ENCODE measurements around the gene UBL4B. TPM values are rescaled to one million over a fixed set of nuclear protein-coding genes. Genes with fewer than 3 reads are reported as not detected.
"Not testable (repeated sequence)": the region's sequence is repeated elsewhere in the genome, so short reads cannot be mapped to it uniquely, and the experiment has no call there.

The UBL4B gene
- total RNA-seq, 2 experiments from 2014 or later: not detected

DNA sequence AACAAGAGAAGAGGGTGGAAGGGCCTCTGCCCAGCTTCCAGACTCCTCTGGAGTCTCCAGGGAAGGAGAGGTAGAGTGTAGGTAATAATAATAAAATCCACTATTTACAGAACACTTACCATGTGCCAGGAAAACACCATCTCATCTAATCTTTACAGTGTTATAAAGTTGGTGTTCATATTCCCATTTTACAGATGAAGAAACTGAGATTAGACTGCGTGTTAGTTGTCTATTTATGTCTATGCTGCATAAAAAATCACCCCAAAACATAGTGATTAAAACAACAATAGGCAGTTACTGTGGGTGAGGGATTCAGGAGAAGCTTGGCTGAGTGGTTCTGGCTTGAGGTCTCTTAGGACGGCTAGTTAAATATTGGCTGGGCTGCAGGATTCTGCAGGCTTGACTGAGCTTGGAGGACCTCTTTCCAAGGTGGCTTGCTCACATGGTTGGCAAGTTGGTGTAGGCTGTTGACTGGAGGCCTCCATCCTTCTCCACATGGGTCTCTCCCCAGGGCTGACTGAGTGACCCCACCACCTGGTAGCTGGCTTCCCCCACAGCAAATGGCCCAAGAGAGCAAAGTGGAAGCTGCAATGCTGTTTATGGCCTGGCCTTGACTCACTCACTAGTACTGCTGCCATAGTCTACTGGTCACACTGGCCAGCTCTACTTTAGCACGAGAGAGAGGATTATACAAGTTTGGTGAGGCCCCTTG, 35.3 kb upstream of the UBL4B start:
- intact Hi-C loops (cut with micrococcal nuclease): no loop called here
- ChIA-PET CTCF (interaction anchor here (1.1 to 4.6 kb wide), 9 partner anchors 8 to 103 kb away, joined by 3 to 22 read pairs (median 5); no protein-coding TSS in a partner anchor), POLR2A (no interaction called here)
- H3K27ac Mint-ChIP-seq: no peak overlapping the region
- no peaks in the 10 kb centered on the region for H3K4me1 Mint-ChIP-seq (ENCODE audit: low read depth)
- ATAC-seq (no peak), DNase-seq (no peak)
- no peak overlapping the region for H3K4me3 Mint-ChIP-seq
- H3K9me3 Mint-ChIP-seq: no peaks in the 10 kb centered on the region
- peaks cover 19% of the 10 kb centered on the region for H3K27me3 Mint-ChIP-seq
- H3K36me3 Mint-ChIP-seq (ENCODE audit: low read depth): no peaks in the 10 kb centered on the region
- TF ChIP-seq, protein P1, sequence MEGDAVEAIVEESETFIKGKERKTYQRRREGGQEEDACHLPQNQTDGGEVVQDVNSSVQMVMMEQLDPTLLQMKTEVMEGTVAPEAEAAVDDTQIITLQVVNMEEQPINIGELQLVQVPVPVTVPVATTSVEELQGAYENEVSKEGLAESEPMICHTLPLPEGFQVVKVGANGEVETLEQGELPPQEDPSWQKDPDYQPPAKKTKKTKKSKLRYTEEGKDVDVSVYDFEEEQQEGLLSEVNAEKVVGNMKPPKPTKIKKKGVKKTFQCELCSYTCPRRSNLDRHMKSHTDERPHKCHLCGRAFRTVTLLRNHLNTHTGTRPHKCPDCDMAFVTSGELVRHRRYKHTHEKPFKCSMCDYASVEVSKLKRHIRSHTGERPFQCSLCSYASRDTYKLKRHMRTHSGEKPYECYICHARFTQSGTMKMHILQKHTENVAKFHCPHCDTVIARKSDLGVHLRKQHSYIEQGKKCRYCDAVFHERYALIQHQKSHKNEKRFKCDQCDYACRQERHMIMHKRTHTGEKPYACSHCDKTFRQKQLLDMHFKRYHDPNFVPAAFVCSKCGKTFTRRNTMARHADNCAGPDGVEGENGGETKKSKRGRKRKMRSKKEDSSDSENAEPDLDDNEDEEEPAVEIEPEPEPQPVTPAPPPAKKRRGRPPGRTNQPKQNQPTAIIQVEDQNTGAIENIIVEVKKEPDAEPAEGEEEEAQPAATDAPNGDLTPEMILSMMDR (IDR thresholded peaks at IDR 0.05): no peak

DNA sequence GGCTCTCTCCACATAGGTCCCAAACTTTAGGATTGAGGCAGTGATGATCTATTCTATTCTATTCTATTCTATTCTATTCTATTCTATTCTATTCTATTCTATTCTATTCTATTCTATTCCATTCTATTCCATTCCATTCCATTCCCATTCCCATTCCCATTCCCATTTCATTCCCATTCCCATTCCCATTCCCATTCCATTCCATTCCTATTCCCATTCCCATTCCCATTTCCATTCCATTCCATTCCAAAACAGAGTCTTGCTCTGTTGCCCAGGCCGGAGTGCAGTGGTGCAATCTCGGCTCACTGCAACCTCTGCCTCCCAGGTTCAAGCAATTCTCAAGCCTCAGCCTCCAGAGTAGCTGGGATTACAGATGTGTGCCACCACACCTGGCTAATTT, 32.2 kb upstream of the UBL4B start:
- H3K9me3 Mint-ChIP-seq; ATAC-seq; H3K4me3 Mint-ChIP-seq; intact Hi-C loops (cut with micrococcal nuclease); H3K4me1 Mint-ChIP-seq (ENCODE audit: low read depth); POLR2A ChIA-PET; H3K27ac Mint-ChIP-seq; H3K36me3 Mint-ChIP-seq (ENCODE audit: low read depth); DNase-seq: not testable (repeated sequence)
- CTCF ChIA-PET: interaction anchor here (4.6 kb wide), 1 partner anchor 20 kb away, joined by 22 read pairs; no protein-coding TSS in a partner anchor
- H3K27me3 Mint-ChIP-seq: peaks cover 32% of the 10 kb centered on the region

DNA sequence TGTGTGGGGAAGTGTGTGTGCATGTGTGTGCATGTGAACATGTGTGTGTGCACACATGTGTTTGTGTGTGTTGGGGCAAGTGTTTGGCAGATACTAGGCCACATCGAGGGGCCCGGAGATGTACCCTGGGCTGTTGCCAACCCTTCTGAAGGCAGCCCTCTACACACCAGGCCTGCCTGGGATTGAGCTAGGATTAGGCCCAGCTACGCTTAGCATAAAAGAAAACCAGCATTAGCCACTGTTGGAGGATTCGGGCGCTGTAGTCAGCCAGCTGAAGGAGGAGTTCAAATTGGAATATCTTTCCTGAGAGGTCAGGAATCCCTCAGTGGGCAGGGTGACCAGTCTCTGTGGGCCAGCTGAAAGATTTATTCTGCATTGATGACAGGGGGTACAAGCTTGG, 31.2 kb upstream of the UBL4B start:
- intact Hi-C loops (cut with micrococcal nuclease): no loop called here
- Mint-ChIP-seq H3K4me1 (ENCODE audit: low read depth) (peaks cover 7% of the 10 kb centered on the region), H3K4me3 (no peak overlapping the region), H3K27me3 (peaks cover 43% of the 10 kb centered on the region), H3K36me3 (ENCODE audit: low read depth) (no peaks in the 10 kb centered on the region), H3K27ac (no peak overlapping the region), H3K9me3 (no peaks in the 10 kb centered on the region)
- no peak for ATAC-seq
- ChIA-PET CTCF (interaction anchor here (1.0 to 4.8 kb wide), 5 partner anchors 10 to 68 kb away, joined by 4 to 40 read pairs (median 9); no protein-coding TSS in a partner anchor), POLR2A (interaction anchor here (0.6 kb wide), 1 partner anchor 12 kb away, joined by 3 read pairs; no protein-coding TSS in a partner anchor)
- DNase-seq: no peak
- TF ChIP-seq, protein P1 (IDR thresholded peaks at IDR 0.05): no peak

DNA sequence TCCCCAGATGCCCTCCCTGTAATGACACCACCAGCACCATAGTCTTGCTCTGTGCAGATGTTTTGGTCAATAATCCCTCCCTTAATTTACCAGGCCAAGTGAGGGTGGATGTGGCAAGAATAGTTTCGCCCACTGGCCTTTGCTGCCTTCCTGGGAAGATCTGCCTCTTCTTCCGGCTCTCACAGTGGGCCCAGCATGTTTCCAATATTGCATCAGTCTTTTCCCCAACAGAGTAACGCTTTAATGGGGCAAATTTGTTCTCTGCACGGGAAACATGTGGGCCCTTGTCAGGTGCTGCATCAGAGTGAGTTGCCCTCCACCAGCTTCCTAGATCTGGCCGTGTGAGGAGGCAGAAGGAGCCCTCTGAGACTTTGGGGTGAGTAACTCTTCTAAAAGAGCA, 29.8 kb upstream of the UBL4B start:
- H3K4me1 Mint-ChIP-seq (ENCODE audit: low read depth): peaks cover 7% of the 10 kb centered on the region
- TF ChIP-seq, protein P1 (IDR thresholded peaks at IDR 0.05): no peak
- H3K27me3 Mint-ChIP-seq: peaks cover 51% of the 10 kb centered on the region
- H3K9me3 Mint-ChIP-seq: no peaks in the 10 kb centered on the region
- intact Hi-C loops (cut with micrococcal nuclease): no loop called here
- POLR2A ChIA-PET: interaction anchor here (1.0 to 1.2 kb wide), 2 partner anchors 43 to 48 kb away, joined by 3 to 5 read pairs; partner anchors contain the start of gene STRIP1
- H3K27ac Mint-ChIP-seq: no peak overlapping the region
- ATAC-seq (no peak), DNase-seq (no peak)
- CTCF ChIA-PET: interaction anchor here (1.3 to 4.8 kb wide), 7 partner anchors 9 to 377 kb away, joined by 4 to 40 read pairs (median 5); no protein-coding TSS in a partner anchor
- H3K4me3 Mint-ChIP-seq: no peak overlapping the region
- H3K36me3 Mint-ChIP-seq (ENCODE audit: low read depth): no peaks in the 10 kb centered on the region

DNA sequence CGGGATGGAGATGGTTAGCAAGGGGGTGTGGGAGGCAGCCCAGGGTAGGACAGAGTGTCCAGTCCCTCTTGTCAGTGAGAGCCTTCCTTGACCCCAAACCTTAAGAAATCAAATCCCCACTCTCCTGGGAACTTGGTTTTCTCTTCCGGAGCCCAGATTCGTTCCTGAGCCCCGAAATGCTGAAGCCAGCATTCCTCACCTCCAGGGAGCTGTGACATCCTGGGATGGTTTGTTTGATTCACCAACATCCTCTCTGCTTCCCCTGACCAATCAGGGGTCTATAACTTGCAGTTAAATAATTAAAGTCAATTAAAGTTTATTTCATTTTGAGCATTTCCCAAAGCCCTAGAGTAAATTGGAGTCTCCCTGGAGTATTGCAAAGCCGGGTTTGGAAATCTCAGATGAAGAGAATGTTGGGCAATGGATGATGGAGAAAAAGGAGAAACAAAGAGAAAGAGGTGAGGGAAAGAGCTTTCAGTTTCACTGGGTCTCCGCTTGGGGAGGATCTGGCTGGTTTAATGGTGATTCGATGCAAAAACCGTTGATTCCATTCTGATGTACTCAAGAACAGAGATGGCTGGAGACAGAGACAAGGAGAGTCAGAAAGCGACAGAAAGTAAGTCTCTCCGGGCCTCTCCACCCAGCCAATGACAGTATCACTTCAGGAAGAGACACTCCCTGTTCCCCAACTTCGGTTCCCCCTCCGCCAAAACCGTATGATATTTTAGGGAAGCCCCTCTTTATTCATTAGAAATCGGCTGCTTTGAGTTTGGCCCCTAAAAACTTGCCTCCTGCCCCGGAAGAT, 29.0 kb upstream of the UBL4B start:
- H3K27me3 Mint-ChIP-seq: peaks cover 57% of the 10 kb centered on the region
- CTCF ChIA-PET: interaction anchor here (0.9 to 4.8 kb wide), 8 partner anchors 12 to 377 kb away, joined by 3 to 40 read pairs (median 4); no protein-coding TSS in a partner anchor
- POLR2A ChIA-PET: interaction anchor here (1.0 to 1.1 kb wide), 2 partner anchors 44 to 85 kb away, joined by 3 read pairs; no protein-coding TSS in a partner anchor
- no peak for DNase-seq
- H3K9me3 Mint-ChIP-seq: no peaks in the 10 kb centered on the region
- ATAC-seq: peak; percentile 11
- H3K4me1 Mint-ChIP-seq (ENCODE audit: low read depth): peaks cover 7% of the 10 kb centered on the region
- no peak overlapping the region for H3K27ac Mint-ChIP-seq
- H3K4me3 Mint-ChIP-seq: peak overlapping the region; percentile 70
- no peaks in the 10 kb centered on the region for H3K36me3 Mint-ChIP-seq (ENCODE audit: low read depth)
- TF ChIP-seq, protein P1 (IDR thresholded peaks at IDR 0.05): no peak
- intact Hi-C loops (cut with micrococcal nuclease): no loop called here
